Stomach (tissue), 4 donors: ENCODE measurements around the gene UNC13B.
"Not testable (repeated sequence)": the region's sequence is repeated elsewhere in the genome, so short reads cannot be mapped to it uniquely, and the experiment has no call there.

Experiments
- EP300 ChIP-seq: sonication (generic); formaldehyde crosslinking; IDR thresholded peaks from one replicate; pipeline ENCODE4 v1.6.1; 2017; ENCODE audit warnings: antibody characterized with exemption
- POLR2A ChIP-seq, 4 donors: fragments of 450-650 bp; IDR thresholded peaks; one replicate each; pipeline ENCODE4 v1.6.1; 2016; ENCODE audit warnings: antibody characterized with exemption in 4 of 4, control low read depth in 2 of 4, mild to moderate bottlenecking in 1 of 4, moderate library complexity in 1 of 4
- POLR2AphosphoS5 ChIP-seq, 3 donors: sonication (generic); formaldehyde crosslinking; IDR thresholded peaks; one replicate each; pipeline ENCODE4 v1.6.1; 2016; ENCODE audit warnings: antibody characterized with exemption in 3 of 3

GRCh38 chr9:35182996-35183754 is 21.4 kb downstream of the UNC13B start:
- TF ChIP-seq POLR2A (IDR thresholded peaks at IDR 0.05); EP300; POLR2AphosphoS5 (IDR thresholded peaks at IDR 0.05): not testable (repeated sequence)
